Adrenal gland (tissue), 5 donors: ENCODE measurements around the gene ACOX1.

ENCODE experiments used
- POLR2A ChIP-seq, 2 donors: fragments of 450-650 bp; IDR thresholded peaks; one replicate each; pipeline ENCODE4 v1.6.1; 2017; ENCODE audit warnings: antibody characterized with exemption in 2 of 2, mild to moderate bottlenecking in 2 of 2, moderate library complexity in 1 of 2
- TF ChIP-seq, protein P1 (sequence below), 6 experiments: fragments of 450-650 bp in 4 of 6; fragments of 200-600 bp in 2 of 6; sonication (generic) in 1 of 6; IDR thresholded peaks; 1 replicate in 5 of 6; 2 replicates in 1 of 6; pipeline versions ENCODE4 v1.5.1 to v1.8.0; 2016 to 2021; ENCODE audit warnings: antibody characterized with exemption in 6 of 6, mild to moderate bottlenecking in 2 of 6, moderate library complexity in 1 of 6
- donor health status: DM: no; HTN: no; CAD: no.

DNA sequence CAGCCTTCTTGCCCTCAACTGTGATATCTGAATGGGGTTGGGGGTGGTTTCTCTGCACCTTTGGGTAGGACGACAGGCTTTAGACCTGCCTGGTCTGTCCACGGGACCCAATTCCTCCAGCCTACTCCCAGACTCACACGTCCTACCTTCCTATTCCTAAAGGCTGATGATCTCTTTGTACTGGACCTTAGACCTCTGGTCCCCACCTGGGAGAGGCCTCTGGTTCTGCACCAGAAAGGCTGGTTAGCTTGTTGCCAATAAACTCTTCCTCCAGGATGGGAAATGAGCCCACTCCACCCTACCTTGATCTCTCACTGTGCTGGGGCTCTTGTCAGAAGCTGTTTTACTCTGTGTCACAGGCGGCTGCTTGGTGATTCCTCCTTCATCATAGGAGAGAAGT lies 52.5 kb downstream of the ACOX1 start:
- TF ChIP-seq, protein P1, sequence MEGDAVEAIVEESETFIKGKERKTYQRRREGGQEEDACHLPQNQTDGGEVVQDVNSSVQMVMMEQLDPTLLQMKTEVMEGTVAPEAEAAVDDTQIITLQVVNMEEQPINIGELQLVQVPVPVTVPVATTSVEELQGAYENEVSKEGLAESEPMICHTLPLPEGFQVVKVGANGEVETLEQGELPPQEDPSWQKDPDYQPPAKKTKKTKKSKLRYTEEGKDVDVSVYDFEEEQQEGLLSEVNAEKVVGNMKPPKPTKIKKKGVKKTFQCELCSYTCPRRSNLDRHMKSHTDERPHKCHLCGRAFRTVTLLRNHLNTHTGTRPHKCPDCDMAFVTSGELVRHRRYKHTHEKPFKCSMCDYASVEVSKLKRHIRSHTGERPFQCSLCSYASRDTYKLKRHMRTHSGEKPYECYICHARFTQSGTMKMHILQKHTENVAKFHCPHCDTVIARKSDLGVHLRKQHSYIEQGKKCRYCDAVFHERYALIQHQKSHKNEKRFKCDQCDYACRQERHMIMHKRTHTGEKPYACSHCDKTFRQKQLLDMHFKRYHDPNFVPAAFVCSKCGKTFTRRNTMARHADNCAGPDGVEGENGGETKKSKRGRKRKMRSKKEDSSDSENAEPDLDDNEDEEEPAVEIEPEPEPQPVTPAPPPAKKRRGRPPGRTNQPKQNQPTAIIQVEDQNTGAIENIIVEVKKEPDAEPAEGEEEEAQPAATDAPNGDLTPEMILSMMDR (IDR thresholded peaks at IDR 0.05): no peak
- TF ChIP-seq POLR2A (IDR thresholded peaks at IDR 0.05): no peak
